ENCODE results near the gene WIPF3.
"Not testable (repeated sequence)": the region's sequence is repeated elsewhere in the genome, so short reads cannot be mapped to it uniquely, and the experiment has no call there.

WIPF3 gene

GRCh38 chr7:29957521-29958310 is 151.4 kb downstream of the WIPF3 start:
- peak; percentile 33 for DNase-seq

GRCh38 chr7:29958667-29959358 is 152.5 kb downstream of the WIPF3 start:
- DNase-seq, result no peak

- not testable (repeated sequence) for DNase-seq
Measured at GRCh38 chr7:29961611-29962010, 155.3 kb downstream of the WIPF3 start.

- DNase-seq, result no peak
Measured at GRCh38 chr7:29962035-29962434, 155.7 kb downstream of the WIPF3 start.

GRCh38 chr7:29965030-29965429 is 158.7 kb downstream of the WIPF3 start:
- DNase-seq, result no peak
